Measurements from ENCODE around the gene ACTR1B. TPM values are rescaled to one million over a fixed set of nuclear protein-coding genes. Genes with fewer than 3 reads are reported as not detected.
"Not testable (repeated sequence)": the region's sequence is repeated elsewhere in the genome, so short reads cannot be mapped to it uniquely, and the experiment has no call there.

ACTR1B gene
- total RNA-seq, 1 donor from 2014 or later: 142 TPM

DNA sequence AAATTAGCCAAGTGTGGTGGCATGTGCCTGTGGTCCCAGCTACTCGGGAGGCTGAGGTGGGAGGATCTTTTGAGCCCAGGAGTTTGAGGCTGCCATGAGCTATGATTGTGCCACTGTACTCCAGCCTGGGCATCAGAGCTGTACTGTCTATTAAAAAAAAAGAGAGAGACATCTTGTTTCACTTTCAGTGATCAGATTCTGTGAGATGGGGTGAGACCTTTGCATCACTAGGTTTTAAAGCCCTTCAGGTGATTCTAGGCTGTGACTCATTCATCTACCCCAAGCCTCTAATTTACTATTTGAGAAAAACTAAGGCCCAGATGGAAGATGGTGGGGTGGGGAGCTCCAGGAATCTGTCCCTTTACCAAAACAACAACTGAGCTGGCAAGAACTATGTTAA lies 12.8 kb upstream of the ACTR1B start:
- Mint-ChIP-seq H3K4me1 (ENCODE audit: low read depth) (peaks cover 41% of the 10 kb centered on the region), H3K27ac (peak overlapping the region; percentile 8), H3K4me3 (ENCODE audit: low read depth) (no peak overlapping the region), H3K27me3 (ENCODE audit: low read depth) (no peaks in the 10 kb centered on the region), H3K36me3 (ENCODE audit: low read depth) (peaks cover 16% of the 10 kb centered on the region), H3K9me3 (peaks cover 4% of the 10 kb centered on the region)
- DNase-seq (ENCODE audit: low spot score): no peak
- intact Hi-C loops (cut with micrococcal nuclease): no loop called here

DNA sequence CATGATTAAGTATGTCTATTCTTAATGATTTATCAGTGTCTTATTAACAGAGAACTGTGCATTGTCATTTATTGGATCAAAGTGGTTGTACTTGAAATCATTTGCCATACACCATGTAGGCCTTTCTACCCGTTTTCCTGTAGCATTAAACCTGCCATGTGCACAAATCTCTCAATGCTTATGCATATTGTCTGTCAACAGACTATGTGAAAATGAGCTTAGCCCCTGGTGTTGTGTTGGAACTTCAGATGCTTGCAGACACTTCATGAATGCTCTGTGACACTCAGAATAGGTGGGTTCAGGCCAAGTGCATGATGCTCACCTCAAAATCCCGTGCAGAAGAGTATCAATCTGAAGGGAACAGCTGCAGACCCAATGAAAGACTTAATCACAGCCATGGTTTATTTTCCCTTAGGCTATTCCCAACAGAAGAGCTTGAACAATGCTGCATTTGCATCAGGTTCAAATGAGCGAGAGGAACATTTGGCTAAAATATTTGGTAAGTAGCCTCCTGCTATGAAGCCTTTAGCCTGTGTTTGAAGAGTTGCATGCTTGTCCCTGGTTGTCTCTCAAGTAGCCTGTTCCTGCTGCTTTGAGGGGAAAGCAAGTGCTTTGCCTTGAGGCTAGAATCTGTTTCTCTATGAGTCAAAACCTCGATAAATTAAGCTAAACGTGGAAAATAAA lies 11.7 kb upstream of the ACTR1B start:
- peaks cover 4% of the 10 kb centered on the region for H3K9me3 Mint-ChIP-seq
- H3K27ac Mint-ChIP-seq: no peak overlapping the region
- no peak for DNase-seq (ENCODE audit: low spot score)
- peaks cover 16% of the 10 kb centered on the region for H3K36me3 Mint-ChIP-seq (ENCODE audit: low read depth)
- intact Hi-C loops (cut with micrococcal nuclease): no loop called here
- H3K4me1 Mint-ChIP-seq (ENCODE audit: low read depth): peaks cover 41% of the 10 kb centered on the region
- no peaks in the 10 kb centered on the region for H3K27me3 Mint-ChIP-seq (ENCODE audit: low read depth)
- H3K4me3 Mint-ChIP-seq (ENCODE audit: low read depth): no peak overlapping the region

DNA sequence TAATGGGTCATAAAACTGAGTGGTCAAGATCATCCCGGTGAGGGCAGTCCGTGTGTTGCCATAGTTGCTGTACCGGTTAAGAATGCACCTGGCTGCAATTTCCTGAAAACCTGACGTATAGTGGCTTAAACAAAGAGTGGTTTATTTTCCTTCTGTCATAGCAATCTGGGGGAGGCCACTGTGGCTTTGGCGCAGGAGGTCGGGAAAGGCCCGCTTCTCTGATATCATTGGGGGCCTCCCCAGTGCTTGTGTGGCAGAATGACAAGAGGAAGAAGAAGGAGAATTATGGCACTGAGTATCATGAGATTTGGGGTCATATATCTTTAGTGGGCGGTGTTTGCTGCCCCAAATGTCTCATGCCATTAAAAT lies 10.1 kb upstream of the ACTR1B start:
- peak overlapping the region; percentile 34 for H3K4me3 Mint-ChIP-seq (ENCODE audit: low read depth)
- H3K27me3 Mint-ChIP-seq (ENCODE audit: low read depth): no peaks in the 10 kb centered on the region
- intact Hi-C loops (cut with micrococcal nuclease): loop anchor here (1.0 kb wide), 2 partner anchors 10 to 14 kb away; partner anchors contain the start of gene ACTR1B
- no peak for DNase-seq (ENCODE audit: low spot score)
- H3K4me1 Mint-ChIP-seq (ENCODE audit: low read depth): peaks cover 41% of the 10 kb centered on the region
- H3K9me3 Mint-ChIP-seq: peaks cover 4% of the 10 kb centered on the region
- H3K27ac Mint-ChIP-seq: peak overlapping the region; percentile 98
- peaks cover 22% of the 10 kb centered on the region for H3K36me3 Mint-ChIP-seq (ENCODE audit: low read depth)

DNA sequence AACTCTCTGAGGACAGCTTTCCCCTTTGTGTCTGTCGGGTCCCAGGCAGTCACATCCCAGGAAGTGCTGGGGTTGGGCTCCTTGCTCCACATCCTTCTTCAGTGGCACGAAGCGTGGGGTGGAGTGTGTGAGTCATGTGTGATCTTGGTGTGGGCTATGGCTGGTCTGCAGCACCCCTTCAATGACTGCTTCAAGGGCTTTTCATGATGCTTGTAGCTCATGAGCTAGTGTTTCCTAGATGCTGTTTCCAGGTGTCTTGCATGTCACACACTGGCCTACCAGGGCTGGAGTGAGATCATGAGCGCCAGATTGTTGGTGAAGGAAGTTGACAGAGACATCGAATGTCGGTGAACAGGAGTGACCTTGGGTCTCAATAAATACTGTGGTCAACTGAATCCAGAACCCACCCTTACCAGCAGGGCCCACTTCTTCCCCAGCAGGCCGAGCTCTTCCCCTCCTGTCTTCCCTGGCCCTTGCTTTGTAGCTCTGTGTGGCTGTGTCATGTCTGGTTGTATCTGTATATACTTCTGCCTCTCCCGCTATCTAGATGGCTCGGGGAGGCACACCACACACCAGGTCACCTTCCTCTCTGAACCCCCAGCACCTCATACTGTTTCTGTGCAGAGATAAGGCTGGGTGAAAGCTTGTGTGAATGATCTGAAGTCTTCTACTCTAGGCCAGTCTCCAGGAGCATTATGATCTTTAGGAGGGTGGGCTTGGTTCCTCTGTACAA lies 9.5 kb upstream of the ACTR1B start:
- Mint-ChIP-seq H3K27ac (peak overlapping the region; percentile 98), H3K4me3 (ENCODE audit: low read depth) (peak overlapping the region; percentile 34), H3K27me3 (ENCODE audit: low read depth) (no peaks in the 10 kb centered on the region), H3K9me3 (peaks cover 3% of the 10 kb centered on the region), H3K4me1 (ENCODE audit: low read depth) (peaks cover 39% of the 10 kb centered on the region), H3K36me3 (ENCODE audit: low read depth) (peaks cover 24% of the 10 kb centered on the region)
- intact Hi-C loops (cut with micrococcal nuclease): loop anchor here (1.0 kb wide), 1 partner anchor 9 kb away; the partner anchor contains the start of gene ACTR1B
- no peak for DNase-seq (ENCODE audit: low spot score)

DNA sequence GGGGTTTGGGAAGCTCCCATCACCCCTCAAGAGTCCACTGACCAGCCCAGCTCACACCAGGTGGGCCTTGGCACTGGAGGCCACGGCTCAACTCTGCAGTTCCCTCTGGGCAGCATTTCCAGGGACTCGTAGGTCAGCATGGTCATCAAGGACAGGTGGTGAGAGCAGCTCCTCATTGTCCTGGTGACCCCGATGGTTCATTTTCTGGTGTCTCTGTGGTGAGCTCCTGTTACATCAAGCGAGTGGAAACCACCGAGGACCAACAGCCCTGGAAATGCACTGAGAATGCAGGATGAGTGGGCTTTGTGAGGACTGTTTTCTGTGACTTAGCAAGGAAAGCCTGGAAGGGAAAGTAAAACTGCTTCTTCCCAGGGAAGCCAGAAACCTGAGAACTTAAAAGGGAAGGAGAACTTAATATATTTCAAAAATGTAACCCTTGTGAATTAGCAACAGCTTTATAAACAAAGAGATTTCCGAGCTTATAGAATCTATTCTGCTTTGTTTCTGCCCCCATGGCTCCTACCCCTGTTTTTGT lies 8.8 kb upstream of the ACTR1B start:
- not testable (repeated sequence) for H3K9me3 Mint-ChIP-seq; DNase-seq (ENCODE audit: low spot score); H3K4me3 Mint-ChIP-seq (ENCODE audit: low read depth); H3K27me3 Mint-ChIP-seq (ENCODE audit: low read depth)
- peak overlapping the region; percentile 98 for H3K27ac Mint-ChIP-seq
- peaks cover 22% of the 10 kb centered on the region for H3K36me3 Mint-ChIP-seq (ENCODE audit: low read depth)
- peaks cover 37% of the 10 kb centered on the region for H3K4me1 Mint-ChIP-seq (ENCODE audit: low read depth)
- intact Hi-C loops (cut with micrococcal nuclease): loop anchor here (1.0 kb wide), 1 partner anchor 8 kb away; the partner anchor contains the start of gene ACTR1B

DNA sequence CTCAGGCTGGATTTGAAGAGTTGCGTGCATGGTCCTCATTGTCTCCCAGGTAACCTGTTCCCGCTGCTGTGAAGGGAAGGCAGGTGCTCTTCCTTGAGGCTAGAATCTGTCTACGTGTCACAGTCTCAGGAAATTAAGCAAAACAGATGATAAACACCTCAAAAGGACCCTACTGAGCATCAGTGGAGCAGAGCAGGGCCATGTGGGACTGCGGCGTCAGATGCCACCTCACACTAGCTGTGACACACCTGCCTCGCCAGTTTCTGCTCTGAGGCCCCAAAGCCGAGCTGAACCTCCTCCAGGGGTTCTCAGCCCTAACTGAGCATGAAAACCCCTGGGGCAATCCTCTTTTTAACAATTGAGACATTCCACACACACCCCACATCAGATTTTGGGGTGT lies 7.7 kb upstream of the ACTR1B start:
- peaks cover 13% of the 10 kb centered on the region for H3K36me3 Mint-ChIP-seq (ENCODE audit: low read depth)
- DNase-seq (ENCODE audit: low spot score): no peak
- no peak overlapping the region for H3K4me3 Mint-ChIP-seq (ENCODE audit: low read depth)
- H3K27me3 Mint-ChIP-seq (ENCODE audit: low read depth): no peaks in the 10 kb centered on the region
- intact Hi-C loops (cut with micrococcal nuclease): no loop called here
- H3K4me1 Mint-ChIP-seq (ENCODE audit: low read depth): peaks cover 30% of the 10 kb centered on the region
- peak overlapping the region; percentile 21 for H3K27ac Mint-ChIP-seq
- no peaks in the 10 kb centered on the region for H3K9me3 Mint-ChIP-seq

DNA sequence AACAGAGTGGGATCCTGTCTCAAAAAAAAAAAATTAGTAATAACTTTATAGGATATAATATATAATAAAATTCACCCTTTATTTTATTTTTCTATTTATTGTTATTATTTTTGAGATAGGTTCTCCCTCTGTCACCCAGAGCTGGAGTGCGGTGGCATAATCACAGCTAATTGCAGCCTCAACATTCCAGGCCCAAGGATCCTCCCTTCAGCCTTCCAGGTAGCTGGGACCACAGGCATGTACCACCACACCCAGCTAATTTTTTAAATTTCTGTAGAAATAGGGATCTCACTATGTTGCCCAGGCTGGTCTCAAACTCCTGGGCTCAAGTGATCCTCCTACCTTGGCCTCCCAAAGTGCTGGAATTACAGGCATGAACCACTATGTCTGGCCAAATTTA lies 6.6 kb upstream of the ACTR1B start:
- H3K36me3 Mint-ChIP-seq (ENCODE audit: low read depth): peaks cover 13% of the 10 kb centered on the region
- H3K4me1 Mint-ChIP-seq (ENCODE audit: low read depth): peaks cover 25% of the 10 kb centered on the region
- no peaks in the 10 kb centered on the region for H3K9me3 Mint-ChIP-seq
- H3K27me3 Mint-ChIP-seq (ENCODE audit: low read depth): no peaks in the 10 kb centered on the region
- no peak for DNase-seq (ENCODE audit: low spot score)
- H3K27ac Mint-ChIP-seq: no peak overlapping the region
- no peak overlapping the region for H3K4me3 Mint-ChIP-seq (ENCODE audit: low read depth)
- intact Hi-C loops (cut with micrococcal nuclease): no loop called here

DNA sequence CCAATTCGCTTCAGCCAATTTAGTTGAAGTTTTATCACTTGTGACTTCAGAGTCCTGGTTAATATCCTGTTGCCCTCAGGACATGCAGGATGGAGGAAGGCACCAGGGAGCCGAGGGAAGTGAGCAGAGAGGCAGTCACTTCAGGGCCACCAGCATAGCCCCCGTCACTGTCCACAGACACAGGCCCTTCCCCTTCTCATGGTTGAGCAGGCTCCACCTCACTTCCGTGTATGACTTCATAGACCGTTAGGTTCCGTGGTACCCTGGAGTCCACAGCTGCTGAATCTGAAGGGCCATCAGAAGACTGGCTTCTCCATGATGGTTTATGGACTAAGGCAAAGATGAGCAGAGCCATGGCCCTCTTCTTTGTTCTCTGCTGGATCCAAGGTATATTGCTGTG lies 5.6 kb upstream of the ACTR1B start, which contains the start of gene C2orf92:
Gene C2orf92, plus strand, starts transcription at position 266 of the 400 bp plus-strand sequence. Its CDS starts 76 bp downstream, at position 342.
- Mint-ChIP-seq H3K36me3 (ENCODE audit: low read depth) (peaks cover 13% of the 10 kb centered on the region), H3K27me3 (ENCODE audit: low read depth) (no peaks in the 10 kb centered on the region), H3K4me1 (ENCODE audit: low read depth) (peaks cover 23% of the 10 kb centered on the region), H3K27ac (no peak within 1 kb of the TSS), H3K9me3 (no peaks in the 10 kb centered on the region), H3K4me3 (ENCODE audit: low read depth) (no peak within 1 kb of the TSS)
- intact Hi-C loops (cut with micrococcal nuclease): no loop called here
- DNase-seq (ENCODE audit: low spot score): no peak

DNA sequence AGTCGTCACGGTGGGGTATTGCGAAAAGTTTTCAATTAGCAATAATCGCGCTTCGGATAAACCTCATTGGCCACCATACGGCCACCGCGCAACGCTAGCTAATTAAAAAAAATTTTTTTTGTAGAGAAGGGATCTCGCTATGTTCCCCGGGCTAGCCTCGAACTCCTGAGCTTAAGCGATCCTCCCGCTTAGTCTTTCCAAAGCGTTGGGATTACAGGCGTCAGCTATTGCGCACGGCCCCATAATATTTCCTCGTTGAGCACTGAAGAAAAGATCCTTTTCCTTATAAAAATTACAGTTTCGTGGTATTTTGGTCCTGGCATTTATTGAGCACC lies 759 bp upstream of the ACTR1B start:
- Mint-ChIP-seq H3K36me3 (ENCODE audit: low read depth) (peaks cover 38% of the 10 kb centered on the region), H3K4me3 (ENCODE audit: low read depth) (peak overlapping the region; percentile 79), H3K27me3 (ENCODE audit: low read depth) (no peaks in the 10 kb centered on the region), H3K9me3 (no peaks in the 10 kb centered on the region), H3K27ac (peak overlapping the region; percentile 85), H3K4me1 (ENCODE audit: low read depth) (peaks cover 30% of the 10 kb centered on the region)
- intact Hi-C loops (cut with micrococcal nuclease): loop anchor here (1.0 to 5.0 kb wide), 5 partner anchors 9 to 1517 kb away; partner anchors contain the start of gene DUSP2
- no peak for DNase-seq (ENCODE audit: low spot score)

DNA sequence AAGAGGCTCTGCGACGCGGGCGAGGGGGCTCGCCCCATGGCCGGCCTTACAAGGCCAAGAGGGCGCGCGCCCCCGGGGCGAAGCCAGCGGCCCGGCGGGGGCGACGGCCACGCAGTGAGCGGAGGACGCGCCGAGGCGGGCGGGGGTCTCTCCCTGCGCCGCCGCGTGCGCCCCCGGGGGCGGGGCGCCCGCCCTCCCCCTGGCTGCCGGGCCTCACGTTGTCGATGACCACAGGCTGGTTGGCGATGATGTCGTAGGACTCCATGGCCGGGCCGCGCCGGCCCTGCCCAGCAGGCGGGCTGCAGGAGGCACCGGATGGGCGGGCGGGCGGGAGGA lies 250 bp downstream of the ACTR1B start:
- no peak for DNase-seq (ENCODE audit: low spot score)
- H3K9me3 Mint-ChIP-seq: no peaks in the 10 kb centered on the region
- peaks cover 35% of the 10 kb centered on the region for H3K36me3 Mint-ChIP-seq (ENCODE audit: low read depth)
- intact Hi-C loops (cut with micrococcal nuclease): loop anchor here (1.0 to 5.0 kb wide), 3 partner anchors 73 to 1516 kb away; partner anchors contain the start of gene DUSP2
- no peak overlapping the region for H3K27ac Mint-ChIP-seq
- H3K27me3 Mint-ChIP-seq (ENCODE audit: low read depth): no peaks in the 10 kb centered on the region
- peaks cover 30% of the 10 kb centered on the region for H3K4me1 Mint-ChIP-seq (ENCODE audit: low read depth)
- H3K4me3 Mint-ChIP-seq (ENCODE audit: low read depth): peak overlapping the region; percentile 92

DNA sequence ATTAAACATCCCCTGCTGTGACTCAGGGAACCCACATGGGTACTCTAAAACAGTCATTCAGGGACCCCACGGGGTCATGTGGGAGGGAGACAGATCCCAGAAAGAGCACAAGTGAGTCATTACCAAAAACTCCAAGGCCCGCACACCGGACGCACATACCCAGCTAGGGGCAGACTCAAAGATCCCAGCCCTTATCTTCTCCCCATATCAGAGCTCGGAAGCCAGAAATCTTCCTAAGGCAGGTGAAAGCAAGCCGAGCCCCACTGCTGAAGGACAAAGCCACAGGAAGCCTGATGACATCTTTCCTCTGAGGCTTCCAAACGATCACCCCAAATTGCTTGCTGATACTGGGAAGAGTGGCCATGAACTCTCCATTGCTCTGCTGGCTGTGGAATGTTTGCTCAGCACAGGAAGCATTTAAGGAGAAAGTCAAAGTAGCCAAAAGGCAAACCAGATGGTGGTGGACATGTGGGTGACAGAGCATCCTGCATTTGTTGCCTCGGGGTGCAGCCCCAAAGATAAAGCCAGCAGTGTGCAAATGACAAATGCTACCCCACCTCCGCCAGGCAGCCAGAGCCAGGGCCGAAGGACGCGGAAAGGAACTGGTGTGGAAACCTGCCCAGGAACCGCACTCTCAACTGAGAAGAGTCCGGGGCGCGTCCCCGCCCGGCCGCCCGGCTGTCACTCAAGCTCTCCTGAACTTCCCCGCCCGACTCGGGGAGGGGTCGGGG lies 784 bp downstream of the ACTR1B start:
- Mint-ChIP-seq H3K4me3 (ENCODE audit: low read depth) (peak overlapping the region; percentile 92), H3K27me3 (ENCODE audit: low read depth) (no peaks in the 10 kb centered on the region), H3K4me1 (ENCODE audit: low read depth) (peaks cover 30% of the 10 kb centered on the region), H3K27ac (peak overlapping the region; percentile 98), H3K9me3 (no peaks in the 10 kb centered on the region), H3K36me3 (ENCODE audit: low read depth) (peaks cover 40% of the 10 kb centered on the region)
- peak; percentile 67 for DNase-seq (ENCODE audit: low spot score)
- intact Hi-C loops (cut with micrococcal nuclease): loop anchor here (1.0 to 5.0 kb wide), 4 partner anchors 73 to 1516 kb away; partner anchors contain the start of gene DUSP2

DNA sequence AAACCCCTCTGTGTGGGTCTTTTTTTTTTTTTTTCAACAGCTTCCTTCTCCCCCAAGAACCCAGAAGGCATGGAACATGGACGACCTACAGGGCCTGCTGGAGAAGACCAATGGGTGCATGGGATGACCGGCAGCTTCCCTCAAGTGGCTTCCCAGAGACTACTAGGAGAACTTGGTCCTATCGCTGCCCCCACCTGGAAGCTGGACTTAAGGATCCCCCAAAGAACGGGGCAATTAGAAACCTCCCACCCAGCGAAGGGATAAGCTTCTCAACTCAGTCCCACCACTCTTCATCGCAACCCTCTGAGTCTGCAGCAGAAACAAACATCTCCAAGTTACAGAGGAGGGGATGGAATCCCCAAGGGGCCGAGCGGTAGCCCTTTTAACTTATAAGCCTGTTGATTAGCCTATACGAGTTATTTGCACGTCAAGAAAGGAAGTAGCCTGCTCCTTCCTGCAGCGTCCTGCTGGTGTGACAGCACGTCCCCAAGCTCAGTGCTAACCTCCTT lies 1.4 kb downstream of the ACTR1B start:
- no peaks in the 10 kb centered on the region for H3K27me3 Mint-ChIP-seq (ENCODE audit: low read depth)
- peaks cover 41% of the 10 kb centered on the region for H3K36me3 Mint-ChIP-seq (ENCODE audit: low read depth)
- no peaks in the 10 kb centered on the region for H3K9me3 Mint-ChIP-seq
- peaks cover 28% of the 10 kb centered on the region for H3K4me1 Mint-ChIP-seq (ENCODE audit: low read depth)
- intact Hi-C loops (cut with micrococcal nuclease): loop anchor here (1.0 to 5.0 kb wide), 3 partner anchors 83 to 1515 kb away; partner anchors contain the start of gene DUSP2
- H3K27ac Mint-ChIP-seq: peak overlapping the region; percentile 98
- DNase-seq (ENCODE audit: low spot score): no peak
- peak overlapping the region; percentile 92 for H3K4me3 Mint-ChIP-seq (ENCODE audit: low read depth)
